ENCODE data around the gene MED12.

The MED12 gene

GRCh38 chrX:71111141-71111843, 7.1 kb upstream of the MED12 start, which contains the start of gene IL2RG:
Gene IL2RG (minus strand): TSS chrX:71111577. CDS start chrX:71111539, 38 bp downstream.
- DNase-seq: no peak
- Histone ChIP-seq H3K4me1 (peaks cover 8% of the 10 kb centered on the region), H3K36me3 (no peaks in the 10 kb centered on the region), H3K4me3 (ENCODE audit: low read depth, low read length) (no peak within 1 kb of the TSS), H3K9me3 (no peaks in the 10 kb centered on the region), H3K27me3 (no peaks in the 10 kb centered on the region)
- no peak for TF ChIP-seq CTCF (IDR thresholded peaks at IDR 0.05; ENCODE audit: low read depth, low read length)

GRCh38 chrX:71111921-71112431, 6.4 kb upstream of the MED12 start:
- no peak for DNase-seq
- peaks cover 8% of the 10 kb centered on the region for H3K4me1 ChIP-seq
- no peaks in the 10 kb centered on the region for H3K27me3 ChIP-seq
- H3K9me3 ChIP-seq: no peaks in the 10 kb centered on the region
- H3K4me3 ChIP-seq (ENCODE audit: low read depth, low read length): no peak overlapping the region
- no peak for TF ChIP-seq CTCF (IDR thresholded peaks at IDR 0.05; ENCODE audit: low read depth, low read length)
- H3K36me3 ChIP-seq: no peaks in the 10 kb centered on the region

- DNase-seq: no peak
- no peaks in the 10 kb centered on the region for H3K27me3 ChIP-seq
- no peak for TF ChIP-seq CTCF (IDR thresholded peaks at IDR 0.05; ENCODE audit: low read depth, low read length)
Measured at GRCh38 chrX:71117358-71117757, 1.0 kb upstream of the MED12 start.

GRCh38 chrX:71118985-71119535, 664 bp downstream of the MED12 start:
- H3K4me1 ChIP-seq: no peaks in the 10 kb centered on the region
- DNase-seq: no peak
- H3K36me3 ChIP-seq: peaks cover 14% of the 10 kb centered on the region
- H3K27me3 ChIP-seq: no peaks in the 10 kb centered on the region
- no peaks in the 10 kb centered on the region for H3K9me3 ChIP-seq
- TF ChIP-seq CTCF (IDR thresholded peaks at IDR 0.05; ENCODE audit: low read depth, low read length): no peak
- H3K4me3 ChIP-seq (ENCODE audit: low read depth, low read length): peak overlapping the region; percentile 67

More at GRCh38 chrX:71117358-71117757, 1.0 kb upstream of the MED12 start:
- Histone ChIP-seq H3K36me3 (peaks cover 9% of the 10 kb centered on the region), H3K9me3 (no peaks in the 10 kb centered on the region), H3K4me3 (ENCODE audit: low read depth, low read length) (no peak overlapping the region; the same call in 1 of the 2 replicates), H3K4me1 (no peaks in the 10 kb centered on the region)

GRCh38 chrX:71128166-71128833, 9.9 kb downstream of the MED12 start:
- Histone ChIP-seq H3K27me3 (no peaks in the 10 kb centered on the region), H3K4me1 (no peaks in the 10 kb centered on the region; the same call in 1 of the 2 replicates), H3K9me3 (no peaks in the 10 kb centered on the region), H3K4me3 (ENCODE audit: low read depth, low read length) (no peak overlapping the region), H3K36me3 (peaks cover 34% of the 10 kb centered on the region)
- DNase-seq: no peak
- no peak for TF ChIP-seq CTCF (IDR thresholded peaks at IDR 0.05; ENCODE audit: low read depth, low read length)
